Caco-2 (cell line): ENCODE measurements around the gene VAMP1. TPM values are rescaled to one million over a fixed set of nuclear protein-coding genes. Genes with fewer than 3 reads are reported as not detected.

Source experiments
- BruUV-seq: library from RNA; stranded (reverse); fragments of 400-500 nt; replicated peaks from 2 replicates; lab custom pipeline; 2021; lab: Mats Ljungman, UMichigan
- CTCF ChIA-PET: fragments of 300-600 bp; sonication (Branson Sonifier 250); formaldehyde crosslinking; loops from one replicate; lab custom pipeline; 2022; ENCODE audit warnings: antibody characterized with exemption; lab: Charles Lee
- POLR2A ChIA-PET: fragments of 300-600 bp; sonication (Branson Sonifier 250); formaldehyde crosslinking; loops from one replicate; lab custom pipeline; 2022; ENCODE audit warnings: antibody characterized with exemption; lab: Charles Lee
- DNase-seq, 2 experiments: peaks; one replicate each; pipeline versions ENCODE4 v3.0.0 to v3.0.0-alpha.2; 2020 to 2022
- H3K27me3 ChIP-seq: replicated peaks from 2 replicates; pipeline ENCODE4 v1.6.0; 2011; ENCODE audit warnings: low read length; ENCODE audit not compliant: control insufficient read depth, insufficient read depth
- H3K36me3 ChIP-seq: 2 replicates; pipeline ENCODE4 v1.5.1; 2011; ENCODE audit warnings: low read length; ENCODE audit not compliant: control insufficient read depth, insufficient read depth
- H3K4me1 ChIP-seq: fragments of 250-450 bp; sonication (Bioruptor Pico); 2 replicates; pipeline ENCODE4 v1.5.1; 2020; ENCODE audit warnings: mild to moderate bottlenecking
- H3K4me3 ChIP-seq: 2 replicates; pipeline ENCODE4 v1.5.1; 2011; ENCODE audit warnings: low read depth, mild to moderate bottlenecking, control low read depth, low read length
- H3K9me3 ChIP-seq: fragments of 250-450 bp; sonication (Bioruptor Pico); 2 replicates; pipeline ENCODE4 v1.5.1; 2020; ENCODE audit warnings: mild to moderate bottlenecking, moderate library complexity
- H3K27ac Mint-ChIP-seq: one replicate; pipeline ENCODE4 v1.8.0; 2022; ENCODE audit warnings: mixed read lengths; ENCODE audit not compliant: unreplicated experiment
- H3K27me3 Mint-ChIP-seq: one replicate; pipeline ENCODE4 v1.8.0; 2022; ENCODE audit warnings: mixed read lengths; ENCODE audit not compliant: insufficient read depth, unreplicated experiment
- H3K36me3 Mint-ChIP-seq: one replicate; pipeline ENCODE4 v1.8.0; 2022; ENCODE audit warnings: mild to moderate bottlenecking, mixed read lengths; ENCODE audit not compliant: insufficient read depth, unreplicated experiment
- H3K4me1 Mint-ChIP-seq: one replicate; pipeline ENCODE4 v1.8.0; 2022; ENCODE audit warnings: low read depth, mixed read lengths; ENCODE audit not compliant: unreplicated experiment
- H3K4me3 Mint-ChIP-seq: one replicate; pipeline ENCODE4 v1.8.0; 2022; ENCODE audit warnings: mild to moderate bottlenecking, moderate library complexity, mixed read lengths; ENCODE audit not compliant: unreplicated experiment
- H3K9me3 Mint-ChIP-seq: one replicate; pipeline ENCODE4 v1.8.0; 2022; ENCODE audit warnings: mixed read lengths; ENCODE audit not compliant: unreplicated experiment
- CTCF ChIP-seq, 2 experiments: fragments of 200-600 bp in 1 of 2; IDR thresholded peaks; 1 replicate in 1 of 2; 2 replicates in 1 of 2; pipeline versions ENCODE4 v1.5.1 to v1.8.0; 2011 to 2022; ENCODE audit warnings: antibody characterized with exemption in 1 of 2, control low read depth in 1 of 2, inconsistent platforms in 1 of 2, low read depth in 1 of 2, low read length in 1 of 2, mild to moderate bottlenecking in 1 of 2, moderate library complexity in 1 of 2; ENCODE audit not compliant: insufficient read depth in 1 of 2, severe bottlenecking in 1 of 2, unreplicated experiment in 1 of 2
- intact Hi-C: fragments of 100-400 bp; cut with micrococcal nuclease; formaldehyde crosslinking; loops from one replicate; pipeline ENCODE4 v1.10.0; 2022; ENCODE audit not compliant: unreplicated experiment
- total RNA-seq: library from RNA; stranded (reverse); gene quantifications from 2 replicates; pipeline ENCODE4 v1.2.3, GENCODE V29; 2022

Gene VAMP1
- total RNA-seq, 1 experiment from 2014 or later = 8.4 TPM

GRCh38 chr12:6465467-6466183 lies 4.9 kb downstream of the VAMP1 start:
- BruUV-seq = no TSS peak
- H3K36me3 Mint-ChIP-seq = peaks cover 4% of the 10 kb centered on the region

GRCh38 chr12:6464531-6464930 lies 5.9 kb downstream of the VAMP1 start:
- peak in 1 of 2 experiments; percentile 31 for DNase-seq
- Mint-ChIP-seq H3K27me3 (no peaks in the 10 kb centered on the region), H3K36me3 (no peaks in the 10 kb centered on the region), H3K4me1 (no peaks in the 10 kb centered on the region), H3K9me3 (no peaks in the 10 kb centered on the region), H3K4me3 (no peak overlapping the region), H3K27ac (no peak overlapping the region)
- Histone ChIP-seq H3K36me3 (peaks cover 3% of the 10 kb centered on the region; the same call in 1 of the 2 replicates), H3K27me3 (no peaks in the 10 kb centered on the region), H3K9me3 (no peaks in the 10 kb centered on the region), H3K4me3 (no peak overlapping the region), H3K4me1 (no peaks in the 10 kb centered on the region)
- no TSS peak for BruUV-seq
- ChIA-PET CTCF (interaction anchor here (0.9 to 3.9 kb wide), 10 partner anchors 23 to 138 kb away, joined by 3 to 45 read pairs (median 6); partner anchors contain the start of genes SCNN1A and TNFRSF1A), POLR2A (no interaction called here)
- intact Hi-C loops = no loop called here
- no peak for TF ChIP-seq CTCF (IDR thresholded peaks at IDR 0.05; ENCODE audit: insufficient read depth in 1 of 2, low read depth in 1 of 2, low read length in 1 of 2, severe bottlenecking in 1 of 2, unreplicated experiment in 1 of 2)

More at GRCh38 chr12:6465467-6466183, 4.9 kb downstream of the VAMP1 start:
- Mint-ChIP-seq H3K27ac (no peak overlapping the region), H3K4me3 (no peak overlapping the region), H3K27me3 (no peaks in the 10 kb centered on the region), H3K4me1 (no peaks in the 10 kb centered on the region), H3K9me3 (no peaks in the 10 kb centered on the region)
- peaks cover 3% of the 10 kb centered on the region; the same call in 1 of the 2 replicates for H3K36me3 ChIP-seq
- H3K9me3 ChIP-seq = no peaks in the 10 kb centered on the region
- TF ChIP-seq CTCF (IDR thresholded peaks at IDR 0.05; ENCODE audit: insufficient read depth in 1 of 2, low read depth in 1 of 2, low read length in 1 of 2, severe bottlenecking in 1 of 2, unreplicated experiment in 1 of 2) = peak; percentile 90 to 97
- H3K4me1 ChIP-seq = no peaks in the 10 kb centered on the region
- no peaks in the 10 kb centered on the region for H3K27me3 ChIP-seq
- CTCF ChIA-PET = interaction anchor here (0.5 to 3.9 kb wide), 33 partner anchors 8 to 156 kb away, joined by 3 to 45 read pairs (median 5); partner anchors contain the start of genes LTBR, MRPL51, SCNN1A and TAPBPL
- intact Hi-C loops = loop anchor here (1.0 kb wide), 2 partner anchors 42 to 142 kb away; no protein-coding TSS in a partner anchor
- POLR2A ChIA-PET = interaction anchor here (0.6 to 0.8 kb wide), 4 partner anchors 68 to 139 kb away, joined by 3 read pairs; partner anchors contain the start of gene LTBR
- H3K4me3 ChIP-seq = no peak overlapping the region
- peak; percentile 64 to 80 for DNase-seq

GRCh38 chr12:6463858-6464257 lies 6.6 kb downstream of the VAMP1 start:
- intact Hi-C loops = no loop called here
- Histone ChIP-seq H3K4me3 (no peak overlapping the region), H3K36me3 (peaks cover 3% of the 10 kb centered on the region; the same call in 1 of the 2 replicates), H3K4me1 (no peaks in the 10 kb centered on the region), H3K9me3 (no peaks in the 10 kb centered on the region), H3K27me3 (no peaks in the 10 kb centered on the region)
- no peak for TF ChIP-seq CTCF (IDR thresholded peaks at IDR 0.05; ENCODE audit: insufficient read depth in 1 of 2, low read depth in 1 of 2, low read length in 1 of 2, severe bottlenecking in 1 of 2, unreplicated experiment in 1 of 2)
- ChIA-PET CTCF (interaction anchor here (0.9 to 3.9 kb wide), 2 partner anchors 40 to 74 kb away, joined by 3 to 45 read pairs; no protein-coding TSS in a partner anchor), POLR2A (no interaction called here)
- no TSS peak for BruUV-seq
- peak in 1 of 2 experiments; percentile 31 for DNase-seq
- Mint-ChIP-seq H3K27me3 (no peaks in the 10 kb centered on the region), H3K9me3 (no peaks in the 10 kb centered on the region), H3K4me1 (no peaks in the 10 kb centered on the region), H3K4me3 (no peak overlapping the region), H3K27ac (no peak overlapping the region), H3K36me3 (peaks cover 4% of the 10 kb centered on the region)
